H1 (cell line): ENCODE measurements around the gene VGLL4. TPM values are rescaled to one million over a fixed set of nuclear protein-coding genes. Genes with fewer than 3 reads are reported as not detected.

Experiments
- CTCF ChIA-PET: fragments of 300-600 bp; sonication (Branson Sonifier 250); formaldehyde crosslinking; loops from one replicate; lab custom pipeline; 2021; ENCODE audit not compliant: partially characterized antibody; lab: Charles Lee
- POLR2A ChIA-PET: fragments of 300-600 bp; sonication (Branson Sonifier 250); formaldehyde crosslinking; loops from one replicate; lab custom pipeline; 2021; ENCODE audit warnings: inconsistent platforms; ENCODE audit not compliant: partially characterized antibody; lab: Charles Lee
- DNase-seq, 2 experiments: peaks; one replicate each; pipeline versions ENCODE4 v3.0.0 to v3.0.0-alpha.2; 2010 to 2022; ENCODE audit warnings: low spot score in 2 of 2, low read depth in 1 of 2, mixed read lengths in 1 of 2
- FAIRE-seq: peaks from 2 replicates; lab custom pipeline; 2011; peaks lifted over from hg19 to GRCh38; lab: Jason Lieb, UNC
- H2AFZ ChIP-seq: 2 replicates; pipeline ENCODE4 v1.8.1; 2012; ENCODE audit warnings: low read length, inconsistent platforms
- H2AK5ac ChIP-seq: 2 replicates; pipeline ENCODE4 v1.6.1; 2013; ENCODE audit warnings: low read depth, low read length
- H2BK120ac ChIP-seq: replicated peaks from 2 replicates; pipeline ENCODE3; 2013; ENCODE audit warnings: low read depth, low read length, inconsistent platforms
- H2BK12ac ChIP-seq: 2 replicates; pipeline ENCODE4 v1.6.1; 2013; ENCODE audit warnings: low read depth, low read length
- H2BK15ac ChIP-seq: 2 replicates; pipeline ENCODE4 v1.6.1; 2013; ENCODE audit warnings: low read length
- H2BK20ac ChIP-seq: 2 replicates; pipeline ENCODE4 v1.6.1; 2013; ENCODE audit warnings: low read length
- H2BK5ac ChIP-seq: 2 replicates; pipeline ENCODE4 v1.6.1; 2013; ENCODE audit warnings: low read depth, low read length
- H3K14ac ChIP-seq: 2 replicates; pipeline ENCODE4 v1.6.1; 2013; ENCODE audit warnings: inconsistent platforms; ENCODE audit not compliant: insufficient read length
- H3K18ac ChIP-seq: 2 replicates; pipeline ENCODE4 v1.6.1; 2013; ENCODE audit warnings: low read length; ENCODE audit errors: extremely low read depth
- H3K23ac ChIP-seq: 2 replicates; pipeline ENCODE4 v1.6.1; 2013; ENCODE audit warnings: inconsistent platforms; ENCODE audit not compliant: insufficient read length
- H3K23me2 ChIP-seq: 2 replicates; pipeline ENCODE4 v1.6.1; 2013; ENCODE audit warnings: low read depth, low read length
- H3K27ac ChIP-seq: 2 replicates; pipeline ENCODE4 v1.6.1; 2011; ENCODE audit warnings: low read depth, low read length, inconsistent platforms
- H3K27me3 ChIP-seq, 4 experiments: replicated peaks in 1 of 4; 1 replicate in 1 of 4; 2 replicates in 3 of 4; pipeline versions ENCODE4 v1.6.1 to v1.8.1; 2011 to 2013; ENCODE audit warnings: low read length in 3 of 4, mild to moderate bottlenecking in 3 of 4, inconsistent platforms in 2 of 4, mixed read lengths in 2 of 4, moderate library complexity in 1 of 4; ENCODE audit not compliant: control insufficient read depth in 3 of 4, insufficient read depth in 3 of 4; ENCODE audit errors: extremely low read depth in 1 of 4
- H3K36me3 ChIP-seq, 4 experiments: 2 replicates each; pipeline versions ENCODE4 v1.6.1 to v1.8.1; 2011 to 2013; ENCODE audit warnings: mild to moderate bottlenecking in 4 of 4, low read length in 3 of 4, moderate library complexity in 2 of 4, control low read depth in 1 of 4, inconsistent platforms in 1 of 4; ENCODE audit not compliant: insufficient read depth in 4 of 4, control insufficient read depth in 2 of 4
- H3K4ac ChIP-seq: replicated peaks from 2 replicates; pipeline ENCODE3; 2013; ENCODE audit warnings: low read length, low read depth, mixed read lengths, inconsistent platforms; ENCODE audit not compliant: insufficient read length
- H3K4me1 ChIP-seq, 4 experiments: replicated peaks in 1 of 4; 1 replicate in 1 of 4; 2 replicates in 3 of 4; pipeline versions ENCODE4 v1.6.1 to v1.8.1; 2011 to 2013; ENCODE audit warnings: low read length in 3 of 4, inconsistent platforms in 2 of 4, mixed read lengths in 1 of 4; ENCODE audit not compliant: insufficient read depth in 4 of 4, control insufficient read depth in 3 of 4
- H3K4me2 ChIP-seq, 2 experiments: 2 replicates each; pipeline versions ENCODE4 v1.6.1 to v1.8.1; 2011 to 2013; ENCODE audit warnings: low read depth in 2 of 2, low read length in 2 of 2, control low read depth in 1 of 2, inconsistent platforms in 1 of 2, mild to moderate bottlenecking in 1 of 2; ENCODE audit not compliant: insufficient read depth in 1 of 2
- H3K4me3 ChIP-seq, 4 experiments: fragments of 200-600, 300-600 bp in 1 of 4; sonication (generic), shearing (Covaris generic), sonication (Bioruptor Twin) in 1 of 4; 2 replicates each; pipeline versions ENCODE4 v1.5.1 to v1.8.1; 2011 to 2016; ENCODE audit warnings: low read length in 4 of 4, low read depth in 3 of 4, control low read depth in 2 of 4, inconsistent platforms in 2 of 4, mild to moderate bottlenecking in 2 of 4, mixed read lengths in 1 of 4, moderate library complexity in 1 of 4; ENCODE audit not compliant: insufficient read depth in 2 of 4; ENCODE audit errors: extremely low read depth in 1 of 4
- H3K56ac ChIP-seq: replicated peaks from 2 replicates; pipeline ENCODE3; 2013; ENCODE audit warnings: low read depth, mild to moderate bottlenecking, mixed read lengths, low read length, inconsistent platforms; ENCODE audit not compliant: insufficient read length
- H3K79me1 ChIP-seq: 2 replicates; pipeline ENCODE4 v1.6.1; 2013; ENCODE audit warnings: low read depth, low read length, control low read depth
- H3K79me2 ChIP-seq, 2 experiments: 2 replicates each; pipeline versions ENCODE4 v1.6.1 to v1.8.1; 2012 to 2013; ENCODE audit warnings: low read length in 2 of 2, mild to moderate bottlenecking in 2 of 2, inconsistent platforms in 1 of 2; ENCODE audit not compliant: insufficient read depth in 2 of 2, control insufficient read depth in 1 of 2
- H3K9ac ChIP-seq, 4 experiments: replicated peaks in 1 of 4; 1 replicate in 1 of 4; 2 replicates in 3 of 4; pipeline versions ENCODE4 v1.6.1 to v1.8.1; 2011 to 2013; ENCODE audit warnings: low read depth in 3 of 4, low read length in 3 of 4, control low read depth in 2 of 4, mild to moderate bottlenecking in 2 of 4, moderate library complexity in 2 of 4, inconsistent platforms in 1 of 4; ENCODE audit errors: extremely low read depth in 1 of 4
- H3K9me3 ChIP-seq, 2 experiments: 2 replicates each; pipeline versions ENCODE4 v1.6.1 to v1.8.1; 2012 to 2013; ENCODE audit warnings: mild to moderate bottlenecking in 2 of 2, moderate library complexity in 2 of 2, control low read depth in 1 of 2, inconsistent platforms in 1 of 2, low read depth in 1 of 2, low read length in 1 of 2, mixed read lengths in 1 of 2; ENCODE audit not compliant: insufficient read depth in 2 of 2
- H4K20me1 ChIP-seq, 2 experiments: replicated peaks in 1 of 2; 2 replicates each; pipeline versions ENCODE3 to v1.8.1; 2011 to 2013; ENCODE audit warnings: inconsistent platforms in 2 of 2, low read length in 2 of 2, mild to moderate bottlenecking in 1 of 2; ENCODE audit not compliant: insufficient read depth in 2 of 2, control insufficient read depth in 1 of 2
- H4K5ac ChIP-seq: 2 replicates; pipeline ENCODE4 v1.6.1; 2013; ENCODE audit warnings: low read length, low read depth, mixed read lengths, inconsistent platforms; ENCODE audit not compliant: insufficient read length
- H4K8ac ChIP-seq: 2 replicates; pipeline ENCODE4 v1.8.0; 2013; ENCODE audit warnings: mild to moderate bottlenecking, moderate library complexity, low read length, inconsistent platforms; ENCODE audit not compliant: insufficient read depth; ENCODE audit errors: extremely low read depth
- H4K91ac ChIP-seq: replicated peaks from 2 replicates; pipeline ENCODE3; 2013; ENCODE audit warnings: low read length, mixed read lengths, inconsistent platforms; ENCODE audit not compliant: insufficient read length
- BCL11A ChIP-seq, 2 experiments: IDR thresholded peaks; one replicate each; pipeline ENCODE4 v1.6.1; 2011; ENCODE audit warnings: low read depth in 2 of 2, low read length in 2 of 2, mild to moderate bottlenecking in 2 of 2
- CBX5 ChIP-seq: fragments of 300-800, 300-1000 bp; sonication (generic); IDR thresholded peaks from 2 replicates; pipeline ENCODE4 v1.7.1; 2016; ENCODE audit warnings: antibody characterized with exemption, low read length, low read depth
- JUND ChIP-seq: IDR thresholded peaks from 2 replicates; pipeline ENCODE4 v1.6.1; 2011; ENCODE audit warnings: mild to moderate bottlenecking, improper control_type of control experiment, low read length
- RFX5 ChIP-seq: IDR thresholded peaks from 2 replicates; pipeline ENCODE4 v1.6.1; 2011; ENCODE audit warnings: low read depth, low read length, improper control_type of control experiment, borderline replicate concordance
- RNF2 ChIP-seq: fragments of 200-900, 300-1000 bp; sonication (generic); IDR thresholded peaks from 2 replicates; pipeline ENCODE4 v1.7.1; 2016; ENCODE audit warnings: borderline replicate concordance, low read depth, mild to moderate bottlenecking, antibody characterized with exemption, low read length; ENCODE audit not compliant: poor library complexity, severe bottlenecking; ENCODE audit errors: missing control alignments
- SP4 ChIP-seq: IDR thresholded peaks from 2 replicates; pipeline ENCODE4 v1.6.1; 2012; ENCODE audit warnings: low read length, inconsistent platforms
- SUZ12 ChIP-seq: fragments of 200-600 bp; sonication (generic); IDR thresholded peaks from 2 replicates; pipeline ENCODE4 v1.6.1; 2012; ENCODE audit warnings: mild to moderate bottlenecking, inconsistent platforms, low read length, moderate library complexity, mixed read lengths
- TAF1 ChIP-seq: IDR thresholded peaks from 2 replicates; pipeline ENCODE4 v1.6.1; 2011; ENCODE audit warnings: mild to moderate bottlenecking, low read depth, low read length
- TEAD4 ChIP-seq: IDR thresholded peaks from 2 replicates; pipeline ENCODE4 v1.6.1; 2012; ENCODE audit warnings: low read depth, low read length, inconsistent platforms, mixed read lengths
- WGBS, 2 experiments: shearing (Covaris generic) in 1 of 2; methylation state at CpG; one replicate each; pipeline versions ENCODE4 v1.1.6 to v1.1.7; 2013 to 2015; ENCODE audit warnings: low lambda C conversion rate in 2 of 2, mixed read lengths in 2 of 2, inconsistent platforms in 1 of 2, low coverage in 1 of 2, missing lambda C conversion rate in 1 of 2; ENCODE audit not compliant: insufficient replicate concordance in 2 of 2, insufficient coverage in 1 of 2, insufficient read length in 1 of 2; ENCODE audit errors: extremely low coverage in 1 of 2, missing lambda C conversion rate in 1 of 2; 5-methylcytosine and 5-hydroxymethylcytosine counted together
- polyA plus RNA-seq, 7 experiments: library from polyadenylated mRNA; depleted of rRNA in 3 of 7; stranded (reverse) in 5 of 7; unstranded in 2 of 7; fragments of >200 nt in 5 of 7; fragments of 200-250 nt in 2 of 7; gene quantifications; 1 replicate in 5 of 7; 2 replicates in 1 of 7; 4 replicates in 1 of 7; pipeline versions ENCODE4 v1.2.1 to v1.2.3, GENCODE V29; 2011 to 2013; ENCODE audit warnings: missing spikeins in 2 of 7, mixed read lengths in 2 of 7
- total RNA-seq: library from RNA; stranded (reverse); fragmentation: NEBNext Ultra II Directional; extraction: Animal tissue kit (Norgen Biotek cat#: 25700); gene quantifications from 2 replicates; pipeline ENCODE4 v1.2.1, GENCODE V29; 2021
- TF ChIP-seq, protein P1 (sequence below): IDR thresholded peaks from 2 replicates; pipeline ENCODE4 v1.6.1; 2011; ENCODE audit warnings: low read length, improper control_type of control experiment

VGLL4 gene
- total and polyA plus RNA-seq, 2 of the 8 experiments (the other 6 are each of a cell fraction or from before 2014, with no cell fraction given) = 45.1 to 50.0 TPM

DNA sequence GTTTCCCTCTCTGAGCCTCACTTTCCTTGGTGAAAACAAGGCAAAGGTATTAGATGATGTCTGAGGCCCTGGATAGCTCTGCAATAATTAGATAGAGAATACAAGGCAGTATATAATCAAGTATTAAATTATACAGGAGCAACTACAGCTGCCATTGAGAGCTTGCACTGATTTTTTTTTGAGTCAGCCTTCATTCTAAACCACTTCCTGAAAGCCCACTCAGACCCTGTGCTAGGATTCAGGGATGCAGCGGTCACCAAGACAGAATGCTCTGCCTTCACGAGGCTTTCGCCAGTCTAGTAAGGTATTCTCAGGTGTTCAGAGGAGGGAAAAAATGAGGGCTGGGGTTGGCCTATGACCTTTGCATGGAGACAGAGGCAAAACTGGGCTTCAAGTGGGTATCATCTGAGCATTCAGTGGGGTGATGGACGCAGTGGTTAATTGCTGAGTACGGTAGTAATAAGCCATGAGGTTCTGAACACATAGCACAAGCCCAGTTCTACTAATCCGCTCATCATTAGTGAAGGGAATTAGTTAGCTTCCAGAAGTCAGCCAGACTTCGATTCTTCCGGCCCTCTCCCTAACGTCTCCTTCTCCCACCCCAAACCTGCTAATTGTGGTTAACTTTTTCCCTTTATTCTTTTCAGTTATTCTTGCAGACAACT, 3.6 kb downstream of the VGLL4 start:
- Histone ChIP-seq H2BK120ac (no peak overlapping the region), H2BK20ac (0 out of 2 replicates have a peak overlapping the region, but pooled peaks have one; percentile 34), H4K5ac (no peak overlapping the region), H3K14ac (no peak overlapping the region), H3K4me3 (no peak overlapping the region), H3K27ac (no peak overlapping the region), H3K23ac (no peak overlapping the region), H2AFZ (no peak overlapping the region), H3K23me2 (no peaks in the 10 kb centered on the region; the same call in none of the 2 replicates), H4K8ac (no peak overlapping the region), H4K91ac (peak overlapping the region; percentile 20), H4K20me1 (peaks cover 0 to 2% of the 10 kb centered on the region in 2 experiments), H2BK12ac (0 out of 2 replicates have a peak overlapping the region, but pooled peaks have one; percentile 60), H3K4me2 (no peak overlapping the region; a peak in 1 of 4 replicates), H2BK5ac (peak overlapping the region; percentile 42; the same call in 1 of the 2 replicates), H3K9me3 (no peaks in the 10 kb centered on the region), H3K79me2 (peaks cover 18 to 79% of the 10 kb centered on the region in 2 experiments), H3K9ac (no peak overlapping the region), H3K79me1 (peaks cover 5% of the 10 kb centered on the region; the same call in 1 of the 2 replicates), H3K36me3 (no peaks in the 10 kb centered on the region), H2AK5ac (no peak overlapping the region), H3K4me1 (peaks cover 1 to 17% (median 13%) of the 10 kb centered on the region in 4 experiments; a peak in 6 of 7 replicates), H3K4ac (peak overlapping the region; percentile 21), H3K27me3 (no peaks in the 10 kb centered on the region), H3K18ac (no peak overlapping the region; the same call in 1 of the 2 replicates), H2BK15ac (peak overlapping the region; percentile 88; the same call in 1 of the 2 replicates), H3K56ac (no peak overlapping the region)
- FAIRE-seq (no peak), DNase-seq (no peak)
- ChIA-PET POLR2A (interaction anchor here (0.5 to 0.7 kb wide), 3 partner anchors 18 to 207 kb away, joined by 3 read pairs; no protein-coding TSS in a partner anchor), CTCF (interaction anchor here (0.8 to 2.8 kb wide), 6 partner anchors 10 to 580 kb away, joined by 3 to 10 read pairs (median 4); no protein-coding TSS in a partner anchor)
- WGBS, 2 experiments = 93% methylated on average over 9 of the region's 9 CpGs; no CpG with 5 or more reads in 1 of the 2 experiments
- TF ChIP-seq, protein P1, sequence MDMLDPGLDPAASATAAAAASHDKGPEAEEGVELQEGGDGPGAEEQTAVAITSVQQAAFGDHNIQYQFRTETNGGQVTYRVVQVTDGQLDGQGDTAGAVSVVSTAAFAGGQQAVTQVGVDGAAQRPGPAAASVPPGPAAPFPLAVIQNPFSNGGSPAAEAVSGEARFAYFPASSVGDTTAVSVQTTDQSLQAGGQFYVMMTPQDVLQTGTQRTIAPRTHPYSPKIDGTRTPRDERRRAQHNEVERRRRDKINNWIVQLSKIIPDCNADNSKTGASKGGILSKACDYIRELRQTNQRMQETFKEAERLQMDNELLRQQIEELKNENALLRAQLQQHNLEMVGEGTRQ = no peak
- TF ChIP-seq RFX5 = no peak
- no peak for TF ChIP-seq SP4
- TF ChIP-seq RNF2 = no peak
- TF ChIP-seq TAF1 = no peak
- TF ChIP-seq BCL11A (IDR thresholded peaks at IDR 0.05; ENCODE audit: low read depth in 2 of 2, low read length in 2 of 2) = no peak
- no peak for TF ChIP-seq JUND
- TF ChIP-seq TEAD4 = no peak
- no peak for TF ChIP-seq CBX5
- TF ChIP-seq SUZ12 = no peak
